ENCODE data around the gene SUV39H1.

The SUV39H1 gene

GRCh38 chrX:48696301-48696908 is at the start of gene SUV39H1 (continued):
- peak; percentile 76 for TF ChIP-seq SP3 (tag by site-specific recombination; IDR thresholded peaks at IDR 0.05)
- no peak for TF ChIP-seq ZNF521 (tag by site-specific recombination; IDR thresholded peaks at IDR 0.05)
- TF ChIP-seq ZNF223 (tag by site-specific recombination; IDR thresholded peaks at IDR 0.05), result no peak
- no peak for TF ChIP-seq ZNF311 (tag by site-specific recombination; IDR thresholded peaks at IDR 0.05; ENCODE audit: borderline replicate concordance)
- TF ChIP-seq, protein P1, sequence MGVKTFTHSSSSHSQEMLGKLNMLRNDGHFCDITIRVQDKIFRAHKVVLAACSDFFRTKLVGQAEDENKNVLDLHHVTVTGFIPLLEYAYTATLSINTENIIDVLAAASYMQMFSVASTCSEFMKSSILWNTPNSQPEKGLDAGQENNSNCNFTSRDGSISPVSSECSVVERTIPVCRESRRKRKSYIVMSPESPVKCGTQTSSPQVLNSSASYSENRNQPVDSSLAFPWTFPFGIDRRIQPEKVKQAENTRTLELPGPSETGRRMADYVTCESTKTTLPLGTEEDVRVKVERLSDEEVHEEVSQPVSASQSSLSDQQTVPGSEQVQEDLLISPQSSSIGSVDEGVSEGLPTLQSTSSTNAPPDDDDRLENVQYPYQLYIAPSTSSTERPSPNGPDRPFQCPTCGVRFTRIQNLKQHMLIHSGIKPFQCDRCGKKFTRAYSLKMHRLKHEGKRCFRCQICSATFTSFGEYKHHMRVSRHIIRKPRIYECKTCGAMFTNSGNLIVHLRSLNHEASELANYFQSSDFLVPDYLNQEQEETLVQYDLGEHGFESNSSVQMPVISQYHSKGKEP (tag by site-specific recombination; IDR thresholded peaks at IDR 0.05), result no peak
- 0 out of 2 replicates have a peak, but pooled peaks have one; percentile 31 for TF ChIP-seq YY2 (tag by site-specific recombination; IDR thresholded peaks at IDR 0.05)
- peak; percentile 28; the same call in 1 of the 2 replicates for TF ChIP-seq ZNF843 (tag by site-specific recombination; IDR thresholded peaks at IDR 0.05)
- no peak for TF ChIP-seq ZNF830 (tag by site-specific recombination; IDR thresholded peaks at IDR 0.05; ENCODE audit: low read depth)
- no peak; the same call in none of the 2 replicates for TF ChIP-seq SP7 (tag by site-specific recombination; IDR thresholded peaks at IDR 0.05)
- TF ChIP-seq ZNF157 (tag by site-specific recombination; IDR thresholded peaks at IDR 0.05), result no peak
- peak; percentile 80; the same call in 1 of the 2 replicates for TF ChIP-seq ZBTB20 (tag by site-specific recombination; IDR thresholded peaks at IDR 0.05)
- TF ChIP-seq ZNF18 (tag by site-specific recombination; IDR thresholded peaks at IDR 0.05), result no peak
- TF ChIP-seq, protein P2, sequence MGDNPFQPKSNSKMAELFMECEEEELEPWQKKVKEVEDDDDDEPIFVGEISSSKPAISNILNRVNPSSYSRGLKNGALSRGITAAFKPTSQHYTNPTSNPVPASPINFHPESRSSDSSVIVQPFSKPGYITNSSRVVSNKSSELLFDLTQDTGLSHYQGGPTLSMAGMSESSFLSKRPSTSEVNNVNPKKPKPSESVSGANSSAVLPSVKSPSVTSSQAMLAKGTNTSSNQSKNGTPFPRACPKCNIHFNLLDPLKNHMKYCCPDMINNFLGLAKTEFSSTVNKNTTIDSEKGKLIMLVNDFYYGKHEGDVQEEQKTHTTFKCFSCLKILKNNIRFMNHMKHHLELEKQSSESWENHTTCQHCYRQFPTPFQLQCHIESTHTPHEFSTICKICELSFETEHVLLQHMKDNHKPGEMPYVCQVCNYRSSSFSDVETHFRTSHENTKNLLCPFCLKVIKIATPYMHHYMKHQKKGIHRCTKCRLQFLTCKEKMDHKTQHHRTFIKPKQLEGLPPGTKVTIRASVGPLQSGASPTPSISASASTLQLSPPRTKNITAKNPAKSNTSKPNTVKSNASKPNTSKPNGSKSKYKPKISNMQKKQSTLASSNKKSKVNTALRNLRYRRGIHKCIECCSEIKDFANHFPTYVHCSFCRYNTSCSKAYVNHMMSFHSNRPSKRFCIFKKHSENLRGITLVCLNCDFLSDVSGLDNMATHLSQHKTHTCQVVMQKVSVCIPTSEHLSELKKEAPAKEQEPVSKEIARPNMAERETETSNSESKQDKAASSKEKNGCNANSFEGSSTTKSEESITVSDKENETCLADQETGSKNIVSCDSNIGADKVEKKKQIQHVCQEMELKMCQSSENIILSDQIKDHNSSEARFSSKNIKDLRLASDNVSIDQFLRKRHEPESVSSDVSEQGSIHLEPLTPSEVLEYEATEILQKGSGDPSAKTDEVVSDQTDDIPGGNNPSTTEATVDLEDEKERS (tag by site-specific recombination; IDR thresholded peaks at IDR 0.05), result no peak
- TF ChIP-seq ZNF341 (tag by site-specific recombination; IDR thresholded peaks at IDR 0.05; ENCODE audit: low read depth), result peak; percentile 78
- no peak for TF ChIP-seq GFI1B (tag by site-specific recombination; IDR thresholded peaks at IDR 0.05)
- TF ChIP-seq, protein P3, sequence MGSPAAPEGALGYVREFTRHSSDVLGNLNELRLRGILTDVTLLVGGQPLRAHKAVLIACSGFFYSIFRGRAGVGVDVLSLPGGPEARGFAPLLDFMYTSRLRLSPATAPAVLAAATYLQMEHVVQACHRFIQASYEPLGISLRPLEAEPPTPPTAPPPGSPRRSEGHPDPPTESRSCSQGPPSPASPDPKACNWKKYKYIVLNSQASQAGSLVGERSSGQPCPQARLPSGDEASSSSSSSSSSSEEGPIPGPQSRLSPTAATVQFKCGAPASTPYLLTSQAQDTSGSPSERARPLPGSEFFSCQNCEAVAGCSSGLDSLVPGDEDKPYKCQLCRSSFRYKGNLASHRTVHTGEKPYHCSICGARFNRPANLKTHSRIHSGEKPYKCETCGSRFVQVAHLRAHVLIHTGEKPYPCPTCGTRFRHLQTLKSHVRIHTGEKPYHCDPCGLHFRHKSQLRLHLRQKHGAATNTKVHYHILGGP (tag by site-specific recombination; IDR thresholded peaks at IDR 0.05), result no peak
- 0 out of 2 replicates have a peak, but pooled peaks have one; percentile 14 for TF ChIP-seq ZIC2 (tag by site-specific recombination; IDR thresholded peaks at IDR 0.05)
- no peak for TF ChIP-seq ZNF626 (tag by site-specific recombination; IDR thresholded peaks at IDR 0.05)
- no peak for TF ChIP-seq ZNF791 (tag by site-specific recombination; IDR thresholded peaks at IDR 0.05)
- TF ChIP-seq YY1 (tag by site-specific recombination; IDR thresholded peaks at IDR 0.05), result peak; percentile 80; the same call in 1 of the 2 replicates
- peak; percentile 76 for TF ChIP-seq KLF8 (tag by site-specific recombination; IDR thresholded peaks at IDR 0.05)
- TF ChIP-seq ZNF366 (tag by site-specific recombination; conservative IDR thresholded peaks at IDR 0.05), result no peak
- TF ChIP-seq ZNF354C (tag by site-specific recombination; IDR thresholded peaks at IDR 0.05; ENCODE audit: borderline replicate concordance, low read depth), result no peak
- TF ChIP-seq ZNF2 (tag by site-specific recombination; IDR thresholded peaks at IDR 0.05), result 0 out of 2 replicates have a peak, but pooled peaks have one; percentile 49
- no peak for TF ChIP-seq MEIS1 (CRISPR knock-in tag; IDR thresholded peaks at IDR 0.05; ENCODE audit: borderline replicate concordance)
- no peak for TF ChIP-seq ZNF580 (tag by site-specific recombination; IDR thresholded peaks at IDR 0.05)
- TF ChIP-seq, protein P4, sequence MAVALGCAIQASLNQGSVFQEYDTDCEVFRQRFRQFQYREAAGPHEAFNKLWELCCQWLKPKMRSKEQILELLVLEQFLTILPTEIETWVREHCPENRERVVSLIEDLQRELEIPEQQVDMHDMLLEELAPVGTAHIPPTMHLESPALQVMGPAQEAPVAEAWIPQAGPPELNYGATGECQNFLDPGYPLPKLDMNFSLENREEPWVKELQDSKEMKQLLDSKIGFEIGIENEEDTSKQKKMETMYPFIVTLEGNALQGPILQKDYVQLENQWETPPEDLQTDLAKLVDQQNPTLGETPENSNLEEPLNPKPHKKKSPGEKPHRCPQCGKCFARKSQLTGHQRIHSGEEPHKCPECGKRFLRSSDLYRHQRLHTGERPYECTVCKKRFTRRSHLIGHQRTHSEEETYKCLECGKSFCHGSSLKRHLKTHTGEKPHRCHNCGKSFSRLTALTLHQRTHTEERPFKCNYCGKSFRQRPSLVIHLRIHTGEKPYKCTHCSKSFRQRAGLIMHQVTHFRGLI (tag by site-specific recombination; IDR thresholded peaks at IDR 0.05), result no peak
- TF ChIP-seq PATZ1 (tag by site-specific recombination; IDR thresholded peaks at IDR 0.05), result peak; percentile 30
- no peak for TF ChIP-seq ZNF747 (tag by site-specific recombination; IDR thresholded peaks at IDR 0.05)
